Right ventricle myocardium superior (tissue), 1 donor: ENCODE data around the gene KLF3. TPM values are rescaled to one million over a fixed set of nuclear protein-coding genes. Genes with fewer than 3 reads are reported as not detected.

Source experiments
- ATAC-seq: fragments of 200-7000 bp; cut with Tn5 transposase; one replicate; pipeline ENCODE4 v1.9.1; 2020; ENCODE audit warnings: mild to moderate bottlenecking; ENCODE audit not compliant: poor library complexity
- DNase-seq: peaks from one replicate; pipeline ENCODE4 v3.0.0-alpha.2; 2020
- intact Hi-C: fragments of 100-400 bp; cut with DNase I; formaldehyde crosslinking; loops from one replicate; pipeline ENCODE4 v1.11.2; 2022
- total RNA-seq: library from RNA; stranded (reverse); fragmentation: NEBNext Ultra II Directional; extraction: Animal tissue kit (Norgen Biotek cat#: 25700); gene quantifications from one replicate; pipeline ENCODE4 v1.2.1, GENCODE V29; 2021
- donor health status: DM: no; HTN: yes; CAD: no; lungs with severe emphysema.

Gene KLF3
- total RNA-seq, 1 donor from 2014 or later, result 16.5 TPM

DNA sequence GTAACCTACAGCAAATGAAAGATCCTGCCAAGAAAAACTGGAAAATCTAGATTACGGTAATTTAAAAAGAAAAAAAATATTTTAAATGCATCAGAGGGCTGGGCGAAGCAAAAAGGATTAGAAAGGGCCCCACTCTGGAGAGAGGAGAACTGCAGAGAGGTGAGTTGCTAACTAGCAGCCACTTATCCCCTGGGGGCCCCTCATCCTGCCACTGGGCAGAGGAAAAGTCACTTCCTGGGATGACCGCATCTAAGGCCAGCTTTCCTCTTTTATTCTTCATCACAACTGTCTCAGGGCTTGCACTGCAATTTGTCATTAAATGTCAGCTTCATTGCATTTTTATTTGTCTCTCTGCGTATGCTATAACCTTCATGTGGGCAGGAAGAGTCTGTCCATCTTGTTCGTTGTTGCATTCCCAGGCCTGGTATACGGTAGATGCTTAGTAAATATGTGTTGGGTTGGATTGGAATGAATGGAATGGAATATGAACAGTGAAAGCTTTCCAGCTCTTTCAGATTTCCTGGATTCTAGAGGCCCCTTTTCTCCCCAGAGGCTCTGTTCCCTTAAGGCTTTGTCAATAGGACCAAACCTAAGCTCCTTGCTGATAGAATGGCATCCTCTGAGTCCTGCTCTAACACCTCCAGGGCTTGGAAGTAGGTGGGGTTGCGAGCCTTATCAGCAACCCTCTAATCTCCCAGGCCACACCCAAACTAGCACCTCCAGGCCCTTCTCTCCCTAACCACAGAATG, 59.9 kb downstream of the KLF3 start:
- intact Hi-C loops, result no loop called here
- no peak for ATAC-seq

DNA sequence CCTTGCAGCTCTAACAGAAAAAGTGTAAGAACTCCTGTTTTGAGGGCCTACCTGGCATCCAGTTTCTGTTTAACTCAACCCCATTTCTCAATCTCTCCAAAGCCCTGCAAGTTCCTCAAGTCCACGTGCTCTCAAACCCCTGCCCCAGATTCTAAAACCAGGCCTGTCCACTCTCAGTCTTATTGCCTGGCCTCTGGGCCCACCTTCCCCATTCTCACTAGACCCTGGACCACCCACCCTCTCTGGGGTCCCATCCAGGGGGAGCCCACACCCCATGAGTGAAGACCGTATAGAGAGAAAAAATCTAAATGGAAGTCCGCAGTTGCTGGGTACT, 60.4 kb downstream of the KLF3 start:
- intact Hi-C loops, result no loop called here
- no peak for ATAC-seq
- no peak for DNase-seq

More for the DNA sequence above, 59.9 kb downstream of the KLF3 start:
- DNase-seq, result no peak

DNA sequence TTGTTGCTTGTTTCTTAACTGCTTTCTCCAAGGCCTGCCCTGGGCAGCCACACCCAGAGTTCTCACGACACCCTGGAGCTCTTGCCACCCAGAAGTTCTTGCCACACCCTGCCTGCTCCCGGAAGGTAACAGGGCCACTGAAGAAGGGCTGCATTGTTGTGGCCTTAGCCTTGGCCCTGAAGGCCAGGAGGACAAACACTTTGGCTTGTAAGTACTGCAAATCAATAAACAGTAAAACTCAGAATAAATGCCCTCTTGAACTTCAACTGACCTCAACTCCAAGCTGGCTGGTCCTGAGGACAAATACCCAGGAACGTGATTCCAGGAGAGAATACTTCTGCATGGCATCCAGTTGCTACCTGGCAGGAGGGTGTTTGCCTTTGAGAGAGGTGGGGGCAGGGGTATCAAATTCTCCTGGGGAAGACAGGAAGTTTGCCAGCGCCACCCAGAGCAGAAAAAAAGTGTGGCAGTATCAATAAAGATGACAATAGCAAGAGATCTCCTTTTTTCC, 64.7 kb downstream of the KLF3 start:
- DNase-seq (no peak), ATAC-seq (no peak)
- intact Hi-C loops, result no loop called here

DNA sequence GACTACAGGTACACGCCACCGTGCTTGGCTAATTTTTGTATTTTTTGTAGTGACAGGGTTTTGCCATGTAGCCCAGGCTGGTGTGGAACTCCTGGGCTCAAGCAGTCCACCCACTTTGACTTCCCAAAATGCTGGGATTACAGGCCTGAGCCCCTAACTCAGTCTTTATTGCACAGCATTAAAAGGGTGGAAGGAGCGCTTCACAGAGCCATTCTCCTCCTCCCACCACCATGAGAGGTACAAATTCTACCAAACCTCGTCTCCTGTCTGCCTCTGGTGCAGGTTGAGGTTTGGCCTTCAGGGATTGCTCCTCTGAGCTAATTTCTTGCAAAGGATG, 66.5 kb downstream of the KLF3 start:
- intact Hi-C loops, result loop anchor here (2.0 to 5.0 kb wide), 2 partner anchors 552 to 668 kb away; no protein-coding TSS in a partner anchor
- ATAC-seq, result no peak
- no peak for DNase-seq

DNA sequence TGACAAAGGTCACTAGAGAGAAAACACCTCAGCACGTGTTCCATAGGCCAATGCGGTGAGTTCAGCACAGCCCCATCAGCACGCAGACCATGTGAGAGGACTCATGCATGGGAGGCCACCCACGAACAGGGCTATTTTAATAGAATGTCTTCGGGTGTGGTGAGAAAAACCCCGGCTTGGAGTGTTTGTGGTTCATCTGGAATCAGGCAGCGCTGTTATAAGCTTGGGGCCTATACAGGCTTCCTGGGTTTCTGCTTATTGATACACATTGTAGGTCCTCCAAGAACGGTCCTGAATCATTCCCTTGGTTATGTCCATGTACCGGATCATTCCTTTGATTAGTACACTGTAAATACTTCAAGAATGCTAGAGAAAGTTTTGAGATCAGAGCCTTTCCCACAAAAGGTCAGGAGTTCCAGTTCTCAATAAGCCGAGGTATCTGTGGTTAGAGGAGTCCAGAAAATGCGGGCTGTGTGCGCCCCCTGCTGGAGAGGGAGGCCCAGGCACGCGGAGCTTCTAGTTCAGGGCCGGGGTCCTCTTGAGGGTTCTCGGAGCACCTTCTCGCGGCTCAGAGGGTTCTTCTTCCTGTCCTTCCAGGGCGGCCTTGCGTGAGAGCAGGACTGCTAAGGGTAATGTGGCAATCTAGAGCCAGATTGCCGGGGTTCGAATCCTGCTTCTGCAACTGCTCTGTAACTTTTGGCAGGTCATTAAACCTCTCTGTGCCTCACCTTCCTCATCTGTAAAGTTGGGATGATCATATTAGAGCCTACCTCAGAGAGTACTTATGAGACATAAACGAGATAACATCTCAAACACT, 67.0 kb downstream of the KLF3 start:
- ATAC-seq, result peak; percentile 93
- intact Hi-C loops, result loop anchor here (2.0 to 5.0 kb wide), 2 partner anchors 552 to 669 kb away; no protein-coding TSS in a partner anchor

DNA sequence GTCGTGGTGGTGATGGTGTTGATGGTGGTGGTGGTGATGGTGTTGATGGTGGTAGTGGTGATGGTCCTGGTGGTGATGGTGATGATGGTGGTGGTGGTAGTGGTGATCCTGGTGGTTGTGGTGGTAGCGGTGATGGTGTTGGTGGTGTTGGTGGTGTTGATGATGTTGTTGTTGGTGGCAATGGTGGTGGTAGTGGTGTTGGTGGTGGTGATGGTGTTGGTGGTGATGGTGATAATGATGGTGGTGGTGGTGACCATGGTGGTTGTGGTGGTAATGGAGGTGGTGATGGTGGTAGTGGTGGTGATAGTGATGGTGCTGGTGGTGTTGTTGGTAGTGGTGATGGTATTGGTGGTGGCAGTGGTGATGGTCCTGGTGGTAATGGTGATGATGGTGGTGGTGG, 69.7 kb downstream of the KLF3 start:
- intact Hi-C loops, result loop anchor here (5.0 kb wide), 1 partner anchor 671 kb away; no protein-coding TSS in a partner anchor
- ATAC-seq (no peak), DNase-seq (no peak)

More for the DNA sequence above, 67.0 kb downstream of the KLF3 start:
- peak; percentile 91 for DNase-seq

DNA sequence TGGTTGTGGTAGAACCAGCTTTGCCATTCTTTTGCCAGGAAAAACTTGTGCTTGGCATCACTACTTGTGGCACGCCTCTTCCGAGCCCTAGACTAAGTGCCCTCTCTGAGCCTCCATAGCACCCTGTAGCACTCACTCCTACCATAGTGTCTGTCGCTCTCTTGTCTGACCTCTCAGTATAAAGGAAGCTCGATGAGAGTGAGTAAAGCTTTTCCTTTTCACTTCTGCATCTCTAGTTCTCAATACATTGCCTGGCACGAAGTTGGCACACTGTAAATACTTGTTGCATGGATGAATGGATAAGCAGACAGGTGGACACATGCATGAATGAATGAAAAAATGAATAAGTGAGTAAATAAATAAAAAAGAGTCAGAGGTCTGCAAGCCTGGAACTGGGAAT, 70.4 kb downstream of the KLF3 start:
- intact Hi-C loops, result loop anchor here (5.0 kb wide), 1 partner anchor 672 kb away; no protein-coding TSS in a partner anchor
- ATAC-seq (no peak), DNase-seq (no peak)

DNA sequence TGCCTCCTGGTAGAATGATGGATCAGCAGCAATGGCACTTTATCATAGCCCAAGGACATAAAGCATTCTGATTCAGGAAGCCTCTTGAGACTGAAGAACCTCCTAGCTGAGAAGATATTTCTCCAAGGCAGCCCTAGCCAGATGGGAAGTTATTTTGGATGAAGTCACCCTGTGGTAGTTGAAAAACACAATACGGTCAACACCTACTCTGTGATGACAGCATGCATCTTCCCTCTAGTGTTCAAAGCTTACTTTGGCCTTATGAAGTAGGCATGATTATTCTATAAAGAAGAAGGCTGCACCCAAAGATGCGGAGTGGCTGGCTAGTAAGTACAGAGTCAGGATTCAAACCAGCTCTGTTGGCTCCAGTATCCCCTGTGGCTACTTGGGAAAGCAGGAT, 70.9 kb downstream of the KLF3 start:
- no peak for ATAC-seq
- intact Hi-C loops, result loop anchor here (5.0 kb wide), 1 partner anchor 673 kb away; no protein-coding TSS in a partner anchor

DNA sequence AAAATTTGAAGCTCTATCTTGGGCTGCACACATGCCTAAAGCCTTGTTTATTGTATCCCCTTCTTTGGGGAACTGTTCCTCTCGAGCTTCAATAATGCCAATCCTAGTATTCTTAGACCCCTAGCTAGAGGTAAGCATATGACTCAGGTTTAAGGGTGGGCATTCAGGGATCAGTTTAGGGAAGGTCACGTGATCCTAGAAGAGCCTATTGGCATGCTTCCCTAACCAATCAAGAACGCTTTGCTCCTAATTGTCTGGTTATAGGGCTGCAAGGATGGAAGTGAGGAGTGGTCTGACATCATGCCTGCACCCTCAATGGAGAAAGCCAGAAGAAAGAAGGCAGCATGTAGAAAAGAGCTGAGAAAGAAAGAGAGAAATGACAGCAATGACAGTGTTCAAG, 71.9 kb downstream of the KLF3 start:
- DNase-seq, result no peak
- ATAC-seq, result no peak
- intact Hi-C loops, result no loop called here

More for the DNA sequence above, 70.9 kb downstream of the KLF3 start:
- DNase-seq, result no peak

DNA sequence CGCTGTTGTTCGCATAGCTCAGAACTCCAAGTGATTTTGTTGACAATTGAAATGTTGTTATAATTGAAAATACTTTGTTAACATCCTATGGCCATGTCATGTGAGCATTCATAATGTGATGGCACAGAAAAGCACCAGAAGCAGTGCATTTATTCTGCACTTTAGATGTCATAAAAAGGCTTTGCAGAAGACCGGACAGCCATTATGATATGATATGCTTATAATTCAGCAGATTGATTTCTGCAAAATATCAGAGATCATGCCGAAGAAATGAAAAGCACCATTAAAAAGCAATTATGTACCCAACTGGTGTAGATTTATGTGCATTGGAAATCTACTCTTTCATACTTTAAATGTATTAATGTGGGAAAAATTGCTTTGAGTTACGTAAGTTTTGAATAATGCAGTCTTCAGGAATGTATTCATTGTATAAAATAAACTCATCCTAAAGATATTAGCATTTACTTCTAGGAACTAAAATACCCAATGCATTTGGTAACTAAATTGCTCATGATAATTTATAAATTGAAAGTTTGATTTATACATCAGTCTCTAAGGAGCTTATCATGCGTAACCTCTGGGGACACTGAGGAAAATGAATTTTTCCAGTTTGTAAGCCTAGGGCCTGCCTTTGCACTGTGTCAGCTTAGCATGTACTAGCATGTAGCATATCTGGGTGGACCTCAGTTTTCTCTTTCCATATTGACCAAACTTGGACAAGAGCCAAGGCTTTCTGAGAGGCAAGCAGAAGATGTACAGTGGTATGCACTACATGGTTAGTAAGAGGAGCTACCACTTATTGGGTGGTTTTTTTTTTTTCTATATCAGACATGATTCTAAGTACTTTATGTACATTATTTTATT, 75.2 kb downstream of the KLF3 start:
- DNase-seq, result no peak
- intact Hi-C loops, result no loop called here
- no peak for ATAC-seq

DNA sequence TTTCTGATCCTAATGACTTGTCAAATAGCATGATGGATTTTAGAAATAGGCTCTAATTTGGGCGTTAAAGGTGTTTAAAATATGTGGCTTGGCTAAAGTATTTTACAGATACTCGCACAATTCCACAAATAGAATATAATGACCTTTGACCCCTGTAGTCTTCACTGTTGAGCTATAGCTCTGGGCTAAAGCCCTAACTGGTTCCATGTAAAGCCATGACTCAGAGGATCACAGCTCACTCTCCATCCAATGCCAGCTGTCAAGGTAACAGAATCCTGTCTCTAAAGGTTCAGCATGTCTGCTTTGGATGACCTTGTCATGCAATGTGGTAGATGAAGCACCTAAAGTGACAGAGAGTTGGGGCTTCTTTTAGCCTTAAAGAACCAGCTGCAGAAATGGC, 76.3 kb downstream of the KLF3 start:
- intact Hi-C loops, result no loop called here
- ATAC-seq, result no peak
- no peak for DNase-seq

DNA sequence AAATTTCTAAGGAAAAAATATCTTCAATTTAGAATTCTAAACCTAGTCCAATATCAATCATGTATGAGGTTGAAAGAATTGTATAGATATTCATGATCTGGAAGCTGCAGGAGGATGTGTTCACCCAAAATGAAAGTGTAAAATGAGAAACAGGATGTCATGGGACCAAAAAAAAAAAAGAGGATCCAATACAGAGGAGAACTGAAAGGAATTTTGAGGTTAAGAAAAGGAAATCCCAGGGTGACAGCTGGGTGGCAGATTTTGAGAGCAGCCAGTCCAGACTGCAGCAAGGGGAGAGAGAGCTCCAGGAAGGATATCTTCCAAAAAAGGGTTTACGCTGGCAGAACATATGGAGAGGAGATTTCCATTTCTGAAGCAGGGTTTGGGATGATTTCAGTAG, 79.9 kb downstream of the KLF3 start:
- no peak for DNase-seq
- ATAC-seq, result peak; percentile 58
- intact Hi-C loops, result no loop called here

DNA sequence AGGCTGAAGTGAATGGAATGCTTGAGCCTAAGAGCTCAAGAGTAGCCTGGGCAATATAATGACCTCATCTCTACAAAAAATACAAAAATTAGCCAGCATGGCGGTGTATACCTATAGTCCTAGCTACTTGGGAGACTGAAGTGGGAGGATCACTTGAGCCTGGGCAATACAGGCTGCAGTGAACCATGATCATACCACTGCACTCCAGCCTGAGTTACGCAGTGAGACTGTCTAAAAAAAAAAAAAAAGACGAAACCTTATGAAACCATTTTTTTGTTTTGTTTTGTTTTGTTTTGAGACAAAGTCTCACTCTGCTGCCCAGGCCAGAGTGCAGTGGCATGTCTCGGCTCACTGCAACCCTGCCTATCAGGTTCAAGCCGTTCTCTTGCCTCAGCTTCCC, 81.9 kb downstream of the KLF3 start:
- intact Hi-C loops, result no loop called here
- ATAC-seq (no peak), DNase-seq (no peak)

DNA sequence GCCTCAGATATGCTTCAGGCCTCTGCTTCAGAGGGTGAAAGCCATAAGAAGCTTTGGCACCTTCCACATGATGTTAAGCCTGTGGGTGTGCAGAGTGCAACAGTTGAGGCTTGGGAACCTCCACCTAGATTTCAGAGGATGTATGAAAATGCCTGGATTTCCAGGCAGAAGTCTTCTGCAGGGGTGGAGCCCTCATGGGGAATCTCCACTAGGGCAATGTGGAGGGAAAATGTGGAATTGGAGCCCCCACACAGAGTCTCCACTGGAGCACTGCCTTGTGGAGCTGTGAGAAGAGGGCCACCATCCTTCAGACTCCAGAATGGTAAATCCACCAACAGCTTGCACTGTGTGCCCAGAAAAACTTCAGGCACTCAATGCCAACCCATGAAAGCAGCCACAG, 83.6 kb downstream of the KLF3 start:
- intact Hi-C loops, result no loop called here
- DNase-seq (no peak), ATAC-seq (no peak)

DNA sequence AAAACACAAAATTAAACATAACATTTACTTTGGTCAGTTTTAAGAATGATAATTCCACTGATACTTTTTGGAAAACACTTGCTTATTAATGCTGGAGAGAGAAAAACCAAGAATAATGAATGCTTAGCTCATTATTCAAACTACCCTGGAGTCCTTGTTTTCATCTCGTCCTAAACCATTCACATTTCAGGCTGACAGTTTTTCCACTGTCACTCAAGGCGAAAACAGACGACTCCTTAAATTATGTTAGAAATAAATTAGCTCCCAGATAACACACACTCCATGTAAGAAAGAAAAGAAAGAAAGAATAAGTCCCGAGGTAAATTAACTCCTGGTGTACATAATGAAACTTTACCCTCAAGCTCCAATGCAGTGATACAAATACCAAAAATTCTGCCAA, 85.3 kb downstream of the KLF3 start:
- intact Hi-C loops, result no loop called here
- no peak for ATAC-seq
- no peak for DNase-seq
